Spinal cord (tissue), 4 donors: ENCODE results near the gene FKRP. TPM values are rescaled to one million over a fixed set of nuclear protein-coding genes. Genes with fewer than 3 reads are reported as not detected.

Experiments
- polyA plus RNA-seq, 2 donors: library from polyadenylated mRNA; unstranded; fragments of 120-200 nt; gene quantifications; one replicate each; pipeline ENCODE4 v1.2.1, GENCODE V29; 2013; ENCODE audit not compliant: insufficient read length in 2 of 2
- small RNA-seq: library from RNA; depleted of rRNA; stranded (forward); fragments of <200 nt; gene quantifications from one replicate; pipeline ENCODE3, GENCODE V24; 2014; ENCODE audit warnings: low replicate concordance
- total RNA-seq, 2 donors: library from RNA; depleted of rRNA in 1 of 2; stranded (reverse); fragments of 120-200 nt in 1 of 2; fragments of >200 nt in 1 of 2; gene quantifications; one replicate each; pipeline versions ENCODE4 v1.2.3 to v1.2.4, GENCODE V29; 2013 to 2014

FKRP gene
- total and polyA plus RNA-seq, 4 donors: 11.4 to 36.7 (median 20.6) TPM

Small RNA genes within 50 kb of the gene (small RNA-seq; reads per million reads assigned to genes)
- 0.08 reads per million for gene MIR320E
- gene RF00019: not detected

Other genes with a start within 250 kb of the FKRP start
- 100 to 1,000 TPM; 219 to 329 TPM for gene CALM3, start 144.7 kb upstream of the FKRP start, total RNA-seq
- gene CALM3, start 144.7 kb upstream of the FKRP start, polyA plus RNA-seq: 1,000 to 10,000 TPM; 1,556 to 1,593 TPM
- gene PTGIR, start 121.0 kb upstream of the FKRP start, total RNA-seq: 1 to 10 TPM in 1 of 2 donors, under 1 TPM in 1; 0.77 to 1.9 TPM
- gene PTGIR, start 121.0 kb upstream of the FKRP start, polyA plus RNA-seq: under 1 TPM; 0.62 to 0.65 TPM
- gene GNG8, start 109.9 kb upstream of the FKRP start, total RNA-seq: 1 to 10 TPM in 1 of 2 donors, not detected in 1; 1.7 TPM
- gene GNG8, start 109.9 kb upstream of the FKRP start, polyA plus RNA-seq: 10 to 100 TPM; 10.7 to 13.7 TPM
- gene DACT3, start 84.9 kb upstream of the FKRP start, total RNA-seq: 10 to 100 TPM; 12.8 to 18.4 TPM
- gene DACT3, start 84.9 kb upstream of the FKRP start, polyA plus RNA-seq: 10 to 100 TPM; 50.0 to 50.8 TPM
- gene PRKD2, start 28.9 kb upstream of the FKRP start, total RNA-seq: 10 to 100 TPM in 1 of 2 donors, 1 to 10 TPM in 1; 8.0 to 20.1 TPM
- 10 to 100 TPM; 28.9 to 30.4 TPM for gene PRKD2, start 28.9 kb upstream of the FKRP start, polyA plus RNA-seq
- 10 to 100 TPM; 42.4 to 75.5 TPM for gene STRN4, start 393 bp downstream of the FKRP start, total RNA-seq
- gene STRN4, start 393 bp downstream of the FKRP start, polyA plus RNA-seq: 100 to 1,000 TPM; 121 to 155 TPM
- gene SLC1A5, start 42.5 kb downstream of the FKRP start, total RNA-seq: 1 to 10 TPM; 7.1 to 9.5 TPM
- 1 to 10 TPM; 6.4 to 7.4 TPM for gene SLC1A5, start 42.5 kb downstream of the FKRP start, polyA plus RNA-seq
- gene AP2S1, start 104.8 kb downstream of the FKRP start, total RNA-seq: 100 to 1,000 TPM in 1 of 2 donors, 10 to 100 TPM in 1; 91.3 to 141 TPM
- 100 to 1,000 TPM; 157 to 171 TPM for gene AP2S1, start 104.8 kb downstream of the FKRP start, polyA plus RNA-seq
- gene ARHGAP35, start 114.9 kb downstream of the FKRP start, total RNA-seq: 10 to 100 TPM; 47.9 to 85.0 TPM
- gene ARHGAP35, start 114.9 kb downstream of the FKRP start, polyA plus RNA-seq: 100 to 1,000 TPM; 101 to 121 TPM